OCI-LY3 (cell line): ENCODE results near the gene ATP7A.

Experiments used
- H2AFZ ChIP-seq: fragments of 200-600, 300-600 bp; shearing (Covaris generic); 2 replicates; pipeline ENCODE4 v1.6.0; 2014; ENCODE audit warnings: antibody characterized with exemption, low read depth, low read length
- H3K27ac ChIP-seq: fragments of 200-600, 300-600 bp; sonication (generic); 2 replicates; pipeline ENCODE4 v1.5.1; 2014; ENCODE audit warnings: mild to moderate bottlenecking, low read length, moderate library complexity, mixed read lengths
- H3K27me3 ChIP-seq: fragments of 200-600, 300-600 bp; sonication (generic); 2 replicates; pipeline ENCODE4 v1.6.1; 2014; ENCODE audit warnings: low read depth, low read length, mixed read lengths
- H3K36me3 ChIP-seq: fragments of 200-600, 300-600 bp; sonication (generic); replicated peaks from 2 replicates; pipeline ENCODE3; 2014; ENCODE audit warnings: low read depth, low read length, mixed read lengths
- H3K4me1 ChIP-seq: fragments of 300-600, 200-600 bp; sonication (generic); 2 replicates; pipeline ENCODE4 v1.6.1; 2014; ENCODE audit warnings: low read length, mixed read lengths
- H3K4me2 ChIP-seq: fragments of 200-600, 300-600 bp; sonication (generic); 2 replicates; pipeline ENCODE4 v1.6.1; 2014; ENCODE audit warnings: low read length, mixed read lengths
- H3K4me3 ChIP-seq: fragments of 300-600, 200-600 bp; sonication (generic); 2 replicates; pipeline ENCODE4 v1.5.1; 2014; ENCODE audit warnings: antibody characterized with exemption, mild to moderate bottlenecking, low read length, moderate library complexity
- H3K79me2 ChIP-seq: fragments of 300-600, 200-600 bp; shearing (Covaris generic); 2 replicates; pipeline ENCODE4 v1.6.1; 2014; ENCODE audit warnings: mild to moderate bottlenecking, low read length, mixed read lengths
- H3K9ac ChIP-seq: fragments of 300-600, 200-600 bp; shearing (Covaris generic); 2 replicates; pipeline ENCODE4 v1.6.0; 2014; ENCODE audit warnings: mild to moderate bottlenecking, low read length, moderate library complexity
- H3K9me3 ChIP-seq: fragments of 200-600, 300-600 bp; shearing (Covaris generic); 2 replicates; pipeline ENCODE4 v1.6.1; 2014; ENCODE audit warnings: low read length, mixed read lengths; ENCODE audit not compliant: insufficient read depth
- H4K20me1 ChIP-seq: fragments of 200-600, 300-600 bp; sonication (generic); 2 replicates; pipeline ENCODE4 v1.6.1; 2016; ENCODE audit warnings: low read length, mixed read lengths; ENCODE audit not compliant: insufficient read depth
- CTCF ChIP-seq: fragments of 200-600, 300-600 bp; sonication (generic); IDR thresholded peaks from 2 replicates; pipeline ENCODE4 v1.5.1; 2014; ENCODE audit warnings: antibody characterized with exemption, low read length, low read depth
- EZH2phosphoT487 ChIP-seq: fragments of 200-600 bp; shearing (Covaris generic); IDR thresholded peaks from 2 replicates; pipeline ENCODE4 v1.6.1; 2018; ENCODE audit warnings: antibody characterized with exemption, mixed run types, low read depth

Gene ATP7A

DNA sequence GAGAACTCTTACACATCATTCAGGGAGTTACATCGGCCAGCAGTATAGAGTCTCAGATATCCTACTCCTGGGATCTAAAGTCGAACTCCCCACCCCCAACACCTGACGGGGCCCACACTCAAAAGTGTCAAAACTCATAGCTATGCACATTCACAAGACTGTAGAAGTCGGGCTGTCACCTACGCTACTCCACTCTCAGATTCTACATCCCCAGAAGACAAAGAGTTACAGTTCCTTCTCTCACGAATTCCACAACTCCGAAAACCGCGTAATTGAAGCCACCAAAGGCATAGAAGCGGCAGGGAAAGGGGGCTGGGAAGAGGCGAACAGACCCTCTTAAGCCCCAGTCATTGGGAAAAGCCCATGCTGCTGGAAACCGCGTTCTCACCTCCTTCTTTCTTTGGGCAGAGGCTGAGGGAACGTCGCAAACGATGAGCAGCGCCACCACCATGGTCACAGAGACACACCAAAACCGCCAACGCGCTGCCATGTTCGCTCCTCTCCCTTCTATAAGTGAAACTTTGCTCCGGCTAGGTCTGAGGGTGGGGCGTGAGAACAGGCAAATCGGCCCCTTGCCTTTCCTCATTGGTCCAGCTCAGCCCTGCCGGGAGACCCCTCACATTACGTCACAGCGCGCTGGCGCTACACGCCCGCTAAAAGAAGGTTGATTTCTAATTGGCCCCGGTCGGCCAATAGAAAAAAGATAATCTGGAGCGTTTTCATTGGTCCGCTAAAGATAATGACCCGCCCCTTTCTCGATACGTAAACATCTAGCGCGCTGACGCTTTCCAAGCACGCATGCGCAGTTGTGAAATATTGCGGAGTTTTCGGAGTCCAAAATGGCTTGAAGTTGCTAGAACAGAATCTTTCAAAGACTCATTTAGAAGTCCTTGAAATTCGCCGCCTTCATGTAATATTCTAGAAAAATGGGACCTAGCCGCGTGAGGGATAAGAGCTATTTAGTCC lies 15.3 kb upstream of the ATP7A start, which contains the start of gene MAGT1:
TSS of gene MAGT1 (minus strand) at position 515 of the 966 bp plus-strand sequence. CDS start at position 490, 25 bp downstream.
- H3K4me2 ChIP-seq, result peak within 1 kb of the TSS; percentile 74
- peak within 1 kb of the TSS; percentile 60; the same call in 1 of the 2 replicates for H2AFZ ChIP-seq
- no peaks in the 10 kb centered on the region for H3K9me3 ChIP-seq
- peak within 1 kb of the TSS; percentile 97 for H3K9ac ChIP-seq
- no peaks in the 10 kb centered on the region for H3K27me3 ChIP-seq
- peak within 1 kb of the TSS; percentile 77 for H3K27ac ChIP-seq
- peak within 1 kb of the TSS; percentile 99 for H3K4me3 ChIP-seq
- peaks cover 5% of the 10 kb centered on the region for H3K36me3 ChIP-seq
- H3K79me2 ChIP-seq, result peaks cover 59% of the 10 kb centered on the region
- peaks cover 8% of the 10 kb centered on the region for H4K20me1 ChIP-seq
- peaks cover 12% of the 10 kb centered on the region for H3K4me1 ChIP-seq
- TF ChIP-seq EZH2phosphoT487 (no peak), CTCF (0 out of 2 replicates have a peak, but pooled peaks have one; percentile 11)

DNA sequence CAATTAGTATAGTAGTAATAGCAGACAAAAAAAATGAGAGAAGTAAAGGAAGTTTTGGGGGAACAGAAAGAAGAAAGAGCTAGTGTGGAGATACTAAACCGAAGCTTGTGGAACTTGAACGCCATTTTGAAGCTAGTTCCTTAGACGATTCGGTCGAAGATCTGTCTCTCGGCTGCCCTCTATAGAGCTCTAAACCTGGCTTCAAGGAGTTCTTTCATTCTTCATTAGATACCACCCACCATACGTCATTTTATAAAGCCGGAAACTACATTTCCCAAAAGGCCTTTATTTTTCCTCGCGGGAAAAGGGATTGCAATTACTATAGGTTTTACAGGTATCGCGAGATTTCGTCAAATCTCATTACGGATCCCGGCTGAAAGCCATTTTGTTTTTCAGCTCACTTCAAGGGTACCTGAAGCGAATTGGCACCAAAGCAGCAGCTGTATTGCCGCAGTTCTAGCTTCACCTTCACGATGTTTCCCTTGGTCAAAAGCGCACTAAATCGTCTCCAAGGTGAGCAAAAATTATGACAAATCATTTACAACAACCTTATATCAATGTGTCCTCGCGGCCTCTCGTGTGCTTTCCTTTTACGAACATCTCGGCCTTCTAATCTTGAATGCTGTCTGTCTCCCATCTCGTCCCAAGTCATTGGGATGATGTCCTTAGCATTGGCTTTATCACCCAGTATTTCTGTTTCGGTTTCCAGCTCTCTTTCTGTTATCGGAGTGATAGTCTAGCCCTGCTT lies 11.2 kb upstream of the ATP7A start, which contains the start of gene COX7B:
TSS of gene COX7B (plus strand) at position 388 of the 748 bp plus-strand sequence. CDS start at position 474, 86 bp downstream.
- H3K4me3 ChIP-seq, result peak within 1 kb of the TSS; percentile 100
- peaks cover 11% of the 10 kb centered on the region for H3K4me1 ChIP-seq
- H3K9ac ChIP-seq, result peak within 1 kb of the TSS; percentile 90
- peaks cover 46% of the 10 kb centered on the region for H3K79me2 ChIP-seq
- no peaks in the 10 kb centered on the region for H4K20me1 ChIP-seq
- peak within 1 kb of the TSS; percentile 85 for H3K4me2 ChIP-seq
- H3K36me3 ChIP-seq, result peaks cover 23% of the 10 kb centered on the region
- H3K27ac ChIP-seq, result peak within 1 kb of the TSS; percentile 85
- H2AFZ ChIP-seq, result peak within 1 kb of the TSS; percentile 26; the same call in 1 of the 2 replicates
- no peaks in the 10 kb centered on the region for H3K27me3 ChIP-seq
- H3K9me3 ChIP-seq, result no peaks in the 10 kb centered on the region
- TF ChIP-seq CTCF (peak; percentile 48), EZH2phosphoT487 (no peak)

DNA sequence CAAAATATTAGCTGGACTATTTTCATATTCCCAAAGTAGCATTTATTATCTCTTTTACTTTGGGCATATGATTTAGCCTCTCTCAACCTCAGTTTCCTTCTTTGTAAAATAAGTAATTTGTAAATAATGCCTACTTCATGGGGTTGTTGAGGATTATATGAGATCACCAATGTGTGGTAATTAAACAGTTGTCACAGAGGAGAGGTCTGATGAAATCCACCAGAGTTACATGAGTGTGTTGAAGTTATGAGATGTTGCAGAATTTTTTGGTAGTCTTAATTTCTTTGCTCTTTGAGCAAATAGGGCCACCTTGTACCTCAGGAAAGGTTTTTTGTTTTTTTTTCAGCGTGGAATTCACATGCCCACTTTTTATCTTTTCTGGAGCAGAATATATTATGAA lies 9.8 kb upstream of the ATP7A start:
- Histone ChIP-seq H3K4me3 (peak overlapping the region; percentile 100), H3K27ac (no peak overlapping the region), H3K4me2 (peak overlapping the region; percentile 85), H4K20me1 (no peaks in the 10 kb centered on the region), H3K9me3 (no peaks in the 10 kb centered on the region), H3K36me3 (peaks cover 23% of the 10 kb centered on the region), H3K79me2 (peaks cover 36% of the 10 kb centered on the region), H3K9ac (peak overlapping the region; percentile 90; the same call in 1 of the 2 replicates), H3K27me3 (no peaks in the 10 kb centered on the region), H2AFZ (no peak overlapping the region), H3K4me1 (peaks cover 11% of the 10 kb centered on the region)
- no peak for TF ChIP-seq CTCF
- no peak for TF ChIP-seq EZH2phosphoT487

GRCh38 chrX:77901506-77901905 lies 9.0 kb upstream of the ATP7A start:
- H3K36me3 ChIP-seq, result peaks cover 23% of the 10 kb centered on the region
- no peak overlapping the region for H2AFZ ChIP-seq
- no peak overlapping the region for H3K27ac ChIP-seq
- no peaks in the 10 kb centered on the region for H3K9me3 ChIP-seq
- H3K79me2 ChIP-seq, result peaks cover 36% of the 10 kb centered on the region
- no peaks in the 10 kb centered on the region for H4K20me1 ChIP-seq
- H3K4me1 ChIP-seq, result peaks cover 7% of the 10 kb centered on the region
- no peak overlapping the region for H3K4me3 ChIP-seq
- no peaks in the 10 kb centered on the region for H3K27me3 ChIP-seq
- TF ChIP-seq EZH2phosphoT487, result no peak
- no peak for TF ChIP-seq CTCF
- H3K9ac ChIP-seq, result no peak overlapping the region
- H3K4me2 ChIP-seq, result no peak overlapping the region
